Adipocyte (in vitro differentiated cells): ENCODE measurements around the gene HPCAL1.
"Not testable (repeated sequence)": the region's sequence is repeated elsewhere in the genome, so short reads cannot be mapped to it uniquely, and the experiment has no call there.

Source experiments
- DNase-seq: peaks from one replicate; pipeline ENCODE4 v3.0.0-alpha.2; 2015; ENCODE audit warnings: low read depth
- H3K27me3 ChIP-seq: replicated peaks from 2 replicates; pipeline ENCODE4 v1.7.0; 2013; ENCODE audit warnings: mild to moderate bottlenecking, low read length, moderate library complexity; ENCODE audit not compliant: control insufficient read depth, insufficient read depth
- H3K36me3 ChIP-seq: 2 replicates; pipeline ENCODE4 v1.7.0; 2013; ENCODE audit warnings: low read length, mild to moderate bottlenecking, moderate library complexity; ENCODE audit not compliant: control insufficient read depth, insufficient read depth, severe bottlenecking
- H3K4me1 ChIP-seq: 2 replicates; pipeline ENCODE4 v1.7.0; 2013; ENCODE audit warnings: mild to moderate bottlenecking, low read length, moderate library complexity; ENCODE audit not compliant: control insufficient read depth, insufficient read depth
- H3K4me3 ChIP-seq: 2 replicates; pipeline ENCODE4 v1.7.0; 2013; ENCODE audit warnings: mild to moderate bottlenecking, low read length, moderate library complexity
- H3K9ac ChIP-seq: 2 replicates; pipeline ENCODE4 v1.7.0; 2013; ENCODE audit warnings: mild to moderate bottlenecking, low read length, moderate library complexity
- H3K9me3 ChIP-seq: 2 replicates; pipeline ENCODE4 v1.7.0; 2013; ENCODE audit warnings: mild to moderate bottlenecking, low read length, moderate library complexity; ENCODE audit not compliant: control insufficient read depth

Gene HPCAL1

GRCh38 chr2:10439971-10440370 lies 137.3 kb downstream of the HPCAL1 start:
- peaks cover 56% of the 10 kb centered on the region for H3K36me3 ChIP-seq
- H3K9ac ChIP-seq: no peak overlapping the region
- no peaks in the 10 kb centered on the region for H3K4me1 ChIP-seq
- no peaks in the 10 kb centered on the region for H3K27me3 ChIP-seq
- H3K4me3 ChIP-seq: no peak overlapping the region
- no peak for DNase-seq
- no peaks in the 10 kb centered on the region for H3K9me3 ChIP-seq

GRCh38 chr2:10440736-10441135 lies 138.0 kb downstream of the HPCAL1 start:
- H3K4me1 ChIP-seq: no peaks in the 10 kb centered on the region
- peaks cover 56% of the 10 kb centered on the region for H3K36me3 ChIP-seq
- no peaks in the 10 kb centered on the region for H3K9me3 ChIP-seq
- H3K4me3 ChIP-seq: no peak overlapping the region
- no peak overlapping the region for H3K9ac ChIP-seq
- DNase-seq: no peak
- no peaks in the 10 kb centered on the region for H3K27me3 ChIP-seq

GRCh38 chr2:10441948-10442347 lies 139.2 kb downstream of the HPCAL1 start:
- H3K4me1 ChIP-seq: peaks cover 6% of the 10 kb centered on the region
- no peak overlapping the region for H3K9ac ChIP-seq
- DNase-seq: no peak
- peaks cover 56% of the 10 kb centered on the region for H3K36me3 ChIP-seq
- no peaks in the 10 kb centered on the region for H3K9me3 ChIP-seq
- H3K27me3 ChIP-seq: no peaks in the 10 kb centered on the region
- H3K4me3 ChIP-seq: no peak overlapping the region

- not testable (repeated sequence) for H3K9ac ChIP-seq, H3K9me3 ChIP-seq, H3K4me3 ChIP-seq
Observed at GRCh38 chr2:10442469-10443126, 139.9 kb downstream of the HPCAL1 start.

GRCh38 chr2:10444463-10444862 lies 141.8 kb downstream of the HPCAL1 start:
- H3K9me3 ChIP-seq: no peaks in the 10 kb centered on the region
- no peak for DNase-seq
- peaks cover 14% of the 10 kb centered on the region for H3K4me1 ChIP-seq
- no peak overlapping the region for H3K4me3 ChIP-seq
- no peaks in the 10 kb centered on the region for H3K27me3 ChIP-seq
- H3K36me3 ChIP-seq: peaks cover 55% of the 10 kb centered on the region
- H3K9ac ChIP-seq: no peak overlapping the region

More at GRCh38 chr2:10442469-10443126, 139.9 kb downstream of the HPCAL1 start:
- peaks cover 56% of the 10 kb centered on the region for H3K36me3 ChIP-seq
- peaks cover 11% of the 10 kb centered on the region for H3K4me1 ChIP-seq
- not testable (repeated sequence) for H3K27me3 ChIP-seq, DNase-seq

GRCh38 chr2:10446631-10447030 lies 143.9 kb downstream of the HPCAL1 start:
- peaks cover 33% of the 10 kb centered on the region for H3K36me3 ChIP-seq
- H3K9me3 ChIP-seq: no peaks in the 10 kb centered on the region

GRCh38 chr2:10447300-10447894 lies 144.7 kb downstream of the HPCAL1 start:
- Histone ChIP-seq H3K27me3 (no peaks in the 10 kb centered on the region), H3K4me1 (peaks cover 24% of the 10 kb centered on the region), H3K4me3 (peak overlapping the region; percentile 89), H3K9me3 (no peaks in the 10 kb centered on the region), H3K9ac (peak overlapping the region; percentile 67), H3K36me3 (peaks cover 25% of the 10 kb centered on the region)
- DNase-seq: peak; percentile 69

More at GRCh38 chr2:10446631-10447030, 143.9 kb downstream of the HPCAL1 start:
- DNase-seq: no peak
- H3K4me3 ChIP-seq: peak overlapping the region; percentile 89
- H3K27me3 ChIP-seq: no peaks in the 10 kb centered on the region
- H3K9ac ChIP-seq: no peak overlapping the region
- H3K4me1 ChIP-seq: peaks cover 18% of the 10 kb centered on the region

- H3K4me1 ChIP-seq: peaks cover 25% of the 10 kb centered on the region
- H3K4me3 ChIP-seq: peak within 1 kb of the TSS; percentile 91
- H3K27me3 ChIP-seq: no peaks in the 10 kb centered on the region
- H3K9me3 ChIP-seq: no peaks in the 10 kb centered on the region
- DNase-seq: peak; percentile 95
- H3K9ac ChIP-seq: peak within 1 kb of the TSS; percentile 93
- H3K36me3 ChIP-seq: peaks cover 19% of the 10 kb centered on the region
Observed at GRCh38 chr2:10447895-10448575, 145.3 kb downstream of the HPCAL1 start, which contains the start of gene ODC1. ODC1 (minus strand) TSS chr2:10448327; CDS start chr2:10445032, 3,295 bp downstream.

GRCh38 chr2:10448576-10449485 lies 146.1 kb downstream of the HPCAL1 start:
- H3K36me3 ChIP-seq: peaks cover 11% of the 10 kb centered on the region
- peaks cover 25% of the 10 kb centered on the region for H3K4me1 ChIP-seq
- peak; percentile 60 for DNase-seq
- H3K27me3 ChIP-seq: no peaks in the 10 kb centered on the region
- H3K9ac ChIP-seq: peak overlapping the region; percentile 93
- H3K9me3 ChIP-seq: no peaks in the 10 kb centered on the region
- peak overlapping the region; percentile 91 for H3K4me3 ChIP-seq

GRCh38 chr2:10449486-10449831 lies 146.8 kb downstream of the HPCAL1 start:
- peaks cover 5% of the 10 kb centered on the region for H3K36me3 ChIP-seq
- no peaks in the 10 kb centered on the region for H3K9me3 ChIP-seq
- peak overlapping the region; percentile 93 for H3K9ac ChIP-seq
- H3K4me1 ChIP-seq: peaks cover 28% of the 10 kb centered on the region
- H3K27me3 ChIP-seq: no peaks in the 10 kb centered on the region
- H3K4me3 ChIP-seq: peak overlapping the region; percentile 91
- DNase-seq: no peak
